ENCODE data around the gene GLIS1. TPM values are rescaled to one million over a fixed set of nuclear protein-coding genes. Genes with fewer than 3 reads are reported as not detected.

Gene GLIS1
- total RNA-seq, 1 experiment from 2014 or later, result 0.39 TPM

GRCh38 chr1:53505401-53505800 lies 233.6 kb downstream of the GLIS1 start:
- ChIA-PET CTCF (no interaction called here), POLR2A (no interaction called here), RAD21 (ENCODE audit: low non-redundant PET in 1 of 2, low total read pairs in 2 of 2, uncharacterized antibody in 2 of 2, unreplicated experiment in 2 of 2) (no interaction called here)
- ATAC-seq (no peak), DNase-seq (ENCODE audit: low read depth, low spot score) (no peak)
- Histone ChIP-seq H3K27me3 (ENCODE audit: insufficient read depth, low read length) (no peaks in the 10 kb centered on the region), H3K4me2 (ENCODE audit: low read length) (no peak overlapping the region), H3K79me2 (ENCODE audit: insufficient read depth, low read length) (no peaks in the 10 kb centered on the region), H3K36me3 (ENCODE audit: control insufficient read depth in 1 of 2, insufficient read depth in 2 of 2, low read length in 2 of 2) (no peaks in the 10 kb centered on the region), H2AFZ (ENCODE audit: low read depth, low read length, poor library complexity, severe bottlenecking) (no peak overlapping the region), H3K4me1 (ENCODE audit: control insufficient read depth in 1 of 2, insufficient read depth in 2 of 2, low read length in 2 of 2) (peaks cover 0 to 13% of the 10 kb centered on the region in 2 experiments; a peak in 2 of 4 replicates), H3K9me3 (ENCODE audit: control insufficient read depth in 1 of 2, insufficient read depth in 1 of 2, low read depth in 1 of 2, low read length in 2 of 2) (no peaks in the 10 kb centered on the region), H3K27ac (ENCODE audit: low read depth, low read length) (no peak overlapping the region), H3K9ac (ENCODE audit: low read length) (no peak overlapping the region), H3K9me2 (ENCODE audit: insufficient read depth) (no peaks in the 10 kb centered on the region), H4K20me1 (ENCODE audit: insufficient read depth) (no peaks in the 10 kb centered on the region), H3K4me3 (replicated peaks in 1 of 2; ENCODE audit: low read depth in 1 of 2, low read length in 2 of 2) (no peak overlapping the region)
- intact Hi-C loops (cut with micrococcal nuclease), result no loop called here
- TF ChIP-seq SIN3A (IDR thresholded peaks at IDR 0.05; ENCODE audit: low read depth) (no peak), JUND (IDR thresholded peaks at IDR 0.05) (no peak), REST (IDR thresholded peaks at IDR 0.05; ENCODE audit: low read depth) (no peak), CTCF (IDR thresholded peaks at IDR 0.05 in 2 of 3, conservative IDR thresholded peaks at IDR 0.05 in 1 of 3; ENCODE audit: borderline replicate concordance in 1 of 3, insufficient read depth in 1 of 3, low read depth in 2 of 3, low read length in 2 of 3) (no peak), POLR2AphosphoS5 (IDR thresholded peaks at IDR 0.05; ENCODE audit: low read depth, low read length) (no peak), ELF1 (IDR thresholded peaks at IDR 0.05; ENCODE audit: borderline replicate concordance, low read depth) (no peak), TCF7L2 (IDR thresholded peaks at IDR 0.05; ENCODE audit: borderline replicate concordance, extremely low read depth, insufficient read depth, insufficient read length) (no peak), POLR2A (IDR thresholded peaks at IDR 0.05; ENCODE audit: borderline replicate concordance, extremely low read depth, insufficient read depth, insufficient read length) (no peak), SRF (IDR thresholded peaks at IDR 0.05; ENCODE audit: low read depth) (no peak)
- no TSS peak for BruUV-seq (replicated peaks)
